ENCODE data around the gene CD99. TPM values are rescaled to one million over a fixed set of nuclear protein-coding genes. Genes with fewer than 3 reads are reported as not detected.
"Not testable (repeated sequence)": the region's sequence is repeated elsewhere in the genome, so short reads cannot be mapped to it uniquely, and the experiment has no call there.

CD99 gene
- polyA plus RNA-seq, 3 donors = 189 to 220 (median 206) TPM

DNA sequence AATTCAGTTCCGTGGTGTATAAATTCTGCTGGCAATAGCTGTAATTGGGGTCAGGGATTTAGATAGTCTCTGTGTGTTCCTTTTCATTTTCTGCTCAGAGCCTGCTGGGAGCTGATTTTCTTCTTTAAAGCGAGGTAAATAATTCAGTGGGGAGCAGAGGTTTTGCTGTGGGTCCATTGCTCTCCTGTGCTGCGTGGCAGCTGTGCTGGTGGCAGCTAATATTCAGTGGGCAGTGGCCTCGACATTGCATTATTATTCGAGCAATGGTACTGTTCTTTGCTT lies 74.4 kb downstream of the CD99 start:
- no peak for DNase-seq (ENCODE audit: low read depth in 3 of 3, low spot score in 2 of 3)

DNA sequence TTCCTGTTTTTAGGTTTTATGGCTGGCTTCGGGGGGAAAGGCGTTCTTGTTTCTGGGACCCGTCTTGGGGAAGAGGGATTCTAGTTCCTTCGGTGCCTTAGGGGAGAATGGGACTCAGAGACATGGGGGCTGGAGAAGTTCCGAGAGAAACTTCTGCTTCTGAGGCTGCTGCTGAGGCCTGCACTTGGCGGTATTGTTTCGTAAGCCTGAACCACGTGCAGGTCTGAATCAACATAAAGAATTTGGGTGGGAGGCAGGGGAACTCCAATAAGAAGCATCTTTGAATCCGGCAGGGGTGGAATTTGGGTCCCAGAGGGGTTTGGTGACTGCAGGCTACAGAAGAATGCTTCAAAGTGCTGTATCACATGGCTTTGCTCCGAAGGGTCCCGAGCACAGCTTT lies 75.8 kb downstream of the CD99 start:
- no peak for DNase-seq (ENCODE audit: low read depth in 3 of 3, low spot score in 2 of 3)

DNA sequence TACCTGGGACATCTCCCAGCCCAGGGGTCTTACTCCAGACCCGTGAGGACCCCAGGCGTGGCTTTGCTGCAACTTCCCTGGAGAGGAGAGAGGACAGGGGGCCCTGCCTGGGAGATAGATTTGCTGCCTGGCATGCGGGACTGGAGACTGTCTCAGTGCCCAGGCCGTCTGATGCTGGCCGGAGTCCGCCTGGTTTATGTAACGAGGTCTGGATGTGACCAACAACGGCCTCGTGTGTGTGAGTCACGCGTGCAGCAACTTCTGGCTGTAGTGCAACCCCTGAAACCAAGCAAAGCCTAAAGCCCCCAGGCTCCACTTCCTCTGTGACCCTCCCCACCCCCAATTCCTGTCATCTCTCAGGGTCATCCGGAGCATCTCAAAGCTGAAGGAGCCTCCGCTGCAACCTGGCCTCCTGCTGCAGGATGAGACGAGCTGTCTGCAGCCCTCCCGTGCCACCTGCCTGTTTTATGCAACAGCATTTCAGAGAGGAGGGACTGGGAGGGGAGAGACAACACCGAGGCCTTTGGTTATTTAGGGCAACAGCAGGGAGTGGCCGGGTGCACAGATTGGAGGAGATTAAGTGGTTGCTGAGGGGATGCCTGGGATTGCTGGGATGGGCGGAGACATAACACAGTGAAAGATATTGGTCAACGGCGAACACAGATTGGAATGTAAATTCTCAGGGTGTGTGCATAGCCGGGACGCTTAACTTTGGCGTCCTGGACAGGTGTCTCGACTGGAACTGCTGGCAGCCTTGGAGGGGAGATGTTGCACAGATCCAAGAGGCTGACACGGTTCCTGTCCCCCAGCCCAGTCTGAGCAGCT lies 76.7 kb downstream of the CD99 start:
- DNase-seq (ENCODE audit: low read depth in 3 of 3, low spot score in 2 of 3) = no peak

DNA sequence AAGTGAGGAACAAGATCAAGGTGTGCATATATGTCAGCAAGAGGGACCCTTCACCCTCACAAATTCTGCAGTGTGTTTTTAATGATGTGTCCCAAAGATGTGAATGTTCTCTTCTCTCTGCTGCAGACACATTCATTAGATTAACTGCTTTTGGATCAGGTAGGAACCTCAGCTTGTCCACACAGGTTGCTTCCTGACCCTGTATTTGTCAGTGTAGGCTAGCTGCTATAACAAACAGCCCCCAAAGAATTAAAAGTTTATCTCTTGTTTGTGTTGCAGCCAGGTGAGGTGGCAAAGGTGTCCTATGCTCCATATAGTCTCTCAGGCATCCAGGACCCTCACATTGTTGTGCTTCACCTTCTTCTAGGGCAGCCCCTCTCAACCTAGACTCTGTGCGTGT lies 78.5 kb downstream of the CD99 start:
- no peak for DNase-seq (ENCODE audit: low read depth in 3 of 3, low spot score in 2 of 3)

DNA sequence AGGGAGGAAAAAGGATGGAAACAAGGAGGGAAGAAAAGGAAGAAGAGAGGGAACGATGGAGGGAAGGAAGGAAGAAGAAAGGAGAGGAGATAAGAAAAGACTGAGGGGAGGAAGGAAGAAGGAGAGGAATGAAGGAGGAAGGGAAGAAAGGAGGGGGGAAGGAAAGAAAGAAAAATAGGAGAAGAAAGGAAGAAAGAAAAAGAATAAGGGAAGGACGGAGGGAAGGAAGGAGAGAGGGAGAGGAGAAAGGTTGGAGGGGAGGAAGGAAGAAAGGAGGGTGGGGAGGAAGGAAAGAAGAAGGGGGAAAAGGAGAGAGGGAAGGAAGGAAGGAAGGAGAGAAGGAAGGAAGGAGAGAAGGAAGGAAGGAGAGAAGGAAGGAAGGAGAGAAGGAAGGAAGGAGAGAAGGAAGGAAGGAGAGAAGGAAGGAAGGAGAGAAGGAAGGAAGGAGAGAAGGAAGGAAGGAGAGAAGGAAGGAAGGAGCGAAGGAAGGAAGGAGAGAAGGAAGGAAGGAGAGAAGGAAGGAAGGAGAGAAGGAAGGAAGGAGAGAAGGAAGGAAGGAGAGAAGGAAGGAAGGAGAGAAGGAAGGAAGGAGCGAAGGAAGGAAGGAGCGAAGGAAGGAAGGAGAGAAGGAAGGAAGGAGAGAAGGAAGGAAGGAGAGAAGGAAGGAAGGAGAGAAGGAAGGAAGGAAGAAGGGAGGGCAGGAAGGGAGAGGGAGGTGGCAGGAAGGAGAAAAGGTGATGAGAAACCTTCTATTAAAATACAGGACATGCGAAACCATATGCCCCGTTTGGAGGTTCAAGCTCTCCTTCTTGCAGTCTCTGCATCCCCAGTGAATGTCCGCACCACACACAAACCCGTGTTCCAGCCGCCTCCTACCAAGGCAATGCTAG lies 82.3 kb downstream of the CD99 start:
- DNase-seq (ENCODE audit: low read depth in 3 of 3, low spot score in 2 of 3) = not testable (repeated sequence)

DNA sequence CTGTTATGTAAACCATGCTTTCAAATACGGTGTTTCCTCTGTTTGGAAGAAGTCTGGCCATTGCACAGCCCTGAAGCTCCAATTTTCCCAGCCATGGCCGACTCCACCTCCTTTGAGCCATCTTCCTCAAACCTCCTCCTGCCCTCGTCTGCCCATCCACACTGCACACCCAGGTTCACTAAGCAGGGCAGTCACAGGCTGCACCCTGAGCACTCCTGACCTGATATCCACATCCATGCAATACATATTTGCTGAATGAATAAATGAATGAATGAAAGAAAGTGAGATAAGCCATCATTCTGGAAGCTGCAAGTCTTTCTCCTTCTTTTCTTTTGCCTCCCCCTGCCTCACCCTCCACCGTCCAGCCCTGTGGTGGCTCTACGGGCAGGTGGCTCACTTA lies 83.0 kb downstream of the CD99 start:
- DNase-seq (ENCODE audit: low read depth in 3 of 3, low spot score in 2 of 3) = no peak

DNA sequence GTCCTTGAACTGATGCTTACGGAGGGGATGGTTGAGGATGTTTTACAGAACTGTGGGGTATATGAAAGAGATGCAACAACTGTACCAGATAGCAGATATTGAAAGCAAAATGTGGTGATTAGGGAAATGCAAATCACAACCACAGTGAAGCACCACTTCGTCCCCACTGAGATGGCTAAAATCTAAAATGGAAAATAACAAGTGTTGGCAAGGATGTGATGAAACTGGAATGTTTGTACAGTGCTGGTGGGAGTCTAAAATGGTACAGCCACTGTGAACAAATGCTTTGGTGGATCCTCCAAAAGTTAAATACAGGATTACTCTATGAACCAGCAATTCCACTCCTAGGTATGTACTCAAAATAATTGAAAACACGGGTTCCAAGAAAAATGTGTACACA lies 83.7 kb downstream of the CD99 start:
- DNase-seq (ENCODE audit: low read depth in 3 of 3, low spot score in 2 of 3) = no peak

DNA sequence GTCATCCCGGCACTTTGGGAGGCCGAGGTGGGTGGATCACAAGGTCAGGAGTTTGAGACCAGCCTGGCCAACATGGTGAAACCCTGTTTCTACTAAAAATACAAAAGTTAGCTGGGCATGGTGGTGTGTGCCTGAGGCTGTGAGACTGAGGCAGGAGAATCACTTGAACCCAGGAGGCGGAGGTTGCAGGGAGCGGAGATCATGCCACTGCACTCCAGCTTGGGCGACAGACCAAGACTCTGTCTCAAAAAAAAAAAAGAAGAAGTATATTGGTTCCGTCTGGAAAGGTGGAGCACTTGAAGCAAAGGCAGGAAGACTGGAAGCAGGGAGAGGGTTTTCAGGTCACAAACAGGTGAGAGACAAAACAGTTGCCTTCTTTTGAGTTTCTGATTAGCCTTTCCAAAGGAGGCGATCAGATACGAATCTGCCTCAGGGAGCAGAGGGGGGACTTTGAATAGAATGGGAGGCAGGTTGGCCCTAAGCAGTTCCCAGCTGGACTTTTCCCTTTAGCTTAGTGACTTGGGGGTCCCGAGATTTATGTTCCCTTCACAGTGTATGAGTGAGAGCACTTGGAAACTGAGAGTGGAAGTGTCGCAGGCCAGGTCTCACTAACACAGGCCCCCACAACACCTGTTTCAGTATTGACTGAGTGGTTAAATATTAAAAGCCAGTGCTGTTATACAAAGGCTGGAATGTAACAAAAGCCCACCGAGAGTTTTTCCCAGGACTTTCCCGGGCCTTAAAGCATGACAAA lies 89.6 kb downstream of the CD99 start:
- DNase-seq (ENCODE audit: low read depth in 3 of 3, low spot score in 2 of 3) = peak in 2 of 3 donors; percentile 13 to 21

DNA sequence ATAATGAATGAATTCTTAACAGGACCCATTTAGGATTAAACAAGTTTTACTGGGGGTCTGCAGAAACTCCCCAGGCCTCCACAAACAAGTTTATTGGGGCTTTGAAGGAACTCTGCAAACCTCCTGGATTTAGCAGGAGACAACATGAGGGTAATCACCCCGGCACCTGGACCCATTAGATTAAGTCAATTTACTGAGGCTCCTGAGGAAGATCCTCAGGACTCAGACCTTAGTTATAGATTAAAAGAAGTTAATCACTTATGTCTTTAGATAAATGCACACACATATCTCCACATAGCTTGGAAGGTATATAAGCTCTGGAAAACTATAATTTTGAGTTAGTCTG lies 90.1 kb downstream of the CD99 start:
- DNase-seq (ENCODE audit: low read depth in 3 of 3, low spot score in 2 of 3) = no peak

DNA sequence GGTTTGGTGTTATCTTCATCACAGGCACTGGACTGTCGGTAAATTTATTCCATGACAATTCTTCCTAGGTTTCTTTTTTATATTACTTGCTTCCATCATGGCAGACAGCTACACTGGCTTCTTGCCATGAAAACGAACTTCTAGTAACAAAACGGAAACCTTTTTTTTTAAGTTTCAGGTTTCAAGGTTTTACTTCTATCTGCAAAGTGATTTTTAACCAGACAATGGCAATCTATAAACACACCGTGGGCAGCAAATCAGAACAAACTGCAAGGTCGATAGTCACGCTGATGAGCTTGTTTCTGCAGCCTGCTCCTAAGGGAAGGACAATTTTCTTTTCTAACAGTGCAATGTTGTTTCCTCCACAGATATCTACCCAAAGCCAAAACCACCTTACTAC lies 90.6 kb downstream of the CD99 start:
- no peak for DNase-seq (ENCODE audit: low read depth in 3 of 3, low spot score in 2 of 3)

DNA sequence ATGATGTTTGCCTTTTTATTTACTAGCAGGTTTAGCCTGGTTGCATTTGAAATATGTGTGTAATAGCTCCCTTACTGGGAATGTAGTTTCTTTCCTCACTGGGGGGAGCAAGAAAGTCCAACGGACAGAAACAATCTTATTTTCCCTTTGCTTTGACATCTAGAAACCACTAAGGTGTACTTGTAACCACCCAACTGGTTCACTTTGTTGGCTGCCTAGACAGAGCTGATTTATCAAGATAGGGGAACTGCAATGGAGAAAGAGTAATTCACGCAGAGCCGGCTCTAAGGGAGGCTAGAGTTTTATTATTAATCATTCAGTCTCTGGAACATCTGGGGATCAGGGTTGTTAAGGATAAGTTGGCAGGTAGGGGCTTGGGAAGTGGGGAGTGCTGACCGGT lies 91.1 kb downstream of the CD99 start:
- no peak for DNase-seq (ENCODE audit: low read depth in 3 of 3, low spot score in 2 of 3)

DNA sequence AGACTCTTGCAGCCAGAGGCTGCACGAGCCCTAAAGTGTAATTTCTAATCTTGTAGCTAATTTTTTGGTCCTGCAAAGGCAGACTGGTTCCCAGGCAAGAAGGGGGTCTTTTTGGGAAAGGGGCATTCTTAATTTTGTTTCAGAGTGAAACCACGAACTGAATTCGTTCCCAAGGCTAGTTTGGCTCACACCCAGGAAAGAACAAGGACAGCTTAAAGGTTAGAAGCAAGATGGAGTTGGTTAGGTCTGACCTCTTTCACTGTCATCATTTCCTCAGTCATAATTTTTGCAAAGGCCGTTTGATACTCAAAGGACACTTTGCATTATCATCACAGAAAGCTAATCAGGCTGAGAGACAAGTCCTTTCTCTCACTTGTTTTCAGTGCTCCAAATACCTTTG lies 91.7 kb downstream of the CD99 start:
- no peak for DNase-seq (ENCODE audit: low read depth in 3 of 3, low spot score in 2 of 3)

DNA sequence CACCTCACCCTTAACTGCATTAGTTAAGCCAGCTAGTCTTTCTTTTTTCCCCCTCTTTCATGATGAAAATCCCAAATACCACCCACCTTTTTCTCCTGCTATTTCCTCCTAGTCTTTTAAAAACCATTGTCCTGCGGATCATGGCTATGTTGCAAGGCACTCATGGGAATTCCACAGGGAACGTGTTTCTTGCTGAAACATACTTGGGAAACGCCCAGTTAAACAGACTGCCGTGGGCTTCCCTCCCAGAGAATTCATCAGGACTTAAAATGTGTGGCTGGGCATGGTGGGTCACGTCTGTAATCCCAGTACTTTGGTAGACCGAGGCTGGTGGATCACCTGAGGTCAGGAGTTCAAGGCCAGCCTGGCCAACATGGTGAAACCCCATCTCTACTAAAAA lies 92.9 kb downstream of the CD99 start:
- no peak for DNase-seq (ENCODE audit: low read depth in 3 of 3, low spot score in 2 of 3)

DNA sequence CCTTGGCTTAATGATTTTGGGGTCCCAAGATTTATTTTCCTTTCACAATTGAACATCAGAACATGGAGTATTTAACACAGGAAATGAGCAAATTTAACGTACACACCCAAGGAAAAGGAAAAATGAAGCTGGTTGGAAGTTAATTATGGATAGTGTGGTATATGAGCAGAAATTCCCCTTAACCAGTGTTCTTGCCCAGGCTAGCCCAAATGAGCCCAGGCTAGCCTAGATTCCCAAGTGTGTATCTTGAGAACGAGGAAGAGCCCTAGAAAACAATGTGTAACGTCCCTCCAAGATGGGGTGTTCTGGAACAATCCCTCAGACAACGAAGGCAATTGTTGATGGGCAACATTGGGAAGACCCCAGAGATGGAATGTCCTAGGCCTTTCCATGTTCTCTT lies 94.4 kb downstream of the CD99 start:
- no peak for DNase-seq (ENCODE audit: low read depth in 3 of 3, low spot score in 2 of 3)

DNA sequence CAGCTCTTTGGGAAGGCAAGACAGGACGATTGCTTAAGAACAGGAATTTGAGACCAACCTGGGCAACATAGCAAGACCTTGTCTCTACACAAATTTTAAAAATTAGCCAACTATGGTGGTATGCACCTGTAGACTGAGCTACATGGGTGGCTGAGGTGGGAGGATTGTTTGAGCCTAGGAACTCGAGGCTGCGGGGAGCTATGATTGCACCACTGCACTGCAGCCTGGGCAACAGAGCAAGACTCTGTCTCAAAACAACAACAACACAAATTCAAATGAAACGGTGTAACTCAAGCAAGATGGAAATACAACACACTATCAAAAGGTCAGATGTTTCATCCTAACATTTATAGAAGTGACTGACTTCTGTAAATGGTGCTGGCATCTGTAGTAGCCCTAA lies 97.9 kb downstream of the CD99 start:
- no peak for DNase-seq (ENCODE audit: low read depth in 3 of 3, low spot score in 2 of 3)

DNA sequence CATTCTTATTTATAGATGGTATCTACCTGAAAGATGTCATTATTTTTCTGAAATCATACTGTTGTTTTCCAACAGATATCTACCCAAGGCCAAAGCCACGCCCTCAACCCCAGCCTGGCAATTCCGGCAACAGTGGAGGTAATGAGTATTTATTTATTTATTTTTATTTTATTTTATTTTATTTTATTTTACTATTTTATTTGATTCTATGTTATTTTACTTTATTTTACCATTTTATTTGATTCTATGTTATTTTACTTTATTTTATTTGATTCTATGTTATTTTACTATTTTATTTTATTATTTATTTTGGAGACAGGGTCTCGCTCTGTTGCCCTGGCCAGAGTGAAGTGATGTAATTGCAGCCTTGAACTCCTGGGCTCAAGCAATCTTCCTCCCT lies 98.5 kb downstream of the CD99 start:
- DNase-seq (ENCODE audit: low read depth in 3 of 3, low spot score in 2 of 3) = no peak

Other genes starting within 250 kb of the CD99 start
- 10 to 100 TPM; 27.2 to 34.9 (median 34.5) TPM for gene DHRSX, start 190.3 kb upstream of the CD99 start, polyA plus RNA-seq (ENCODE audit: insufficient read length in 3 of 3)
- gene ZBED1, start 190.3 kb upstream of the CD99 start, polyA plus RNA-seq (ENCODE audit: insufficient read length in 3 of 3) = 10 to 100 TPM; 41.5 to 45.9 (median 44.4) TPM
- gene XG, start 60.7 kb downstream of the CD99 start, polyA plus RNA-seq (ENCODE audit: insufficient read length in 3 of 3) = under 1 TPM; 0.14 to 0.29 (median 0.16) TPM
- gene GYG2, start 137.6 kb downstream of the CD99 start, polyA plus RNA-seq (ENCODE audit: insufficient read length in 3 of 3) = 10 to 100 TPM; 15.2 to 18.1 (median 17.1) TPM
- 10 to 100 TPM; 50.9 to 56.1 (median 54.9) TPM for gene ARSD, start 238.0 kb downstream of the CD99 start, polyA plus RNA-seq (ENCODE audit: insufficient read length in 3 of 3)